Measurements from ENCODE around the gene REX1BD. TPM values are rescaled to one million over a fixed set of nuclear protein-coding genes. Genes with fewer than 3 reads are reported as not detected.
A peak's percentile ranks its signal among the peaks of the same experiment; 100 is the strongest.

REX1BD gene
- total RNA-seq, 1 donor from 2014 or later = 47.4 TPM

DNA sequence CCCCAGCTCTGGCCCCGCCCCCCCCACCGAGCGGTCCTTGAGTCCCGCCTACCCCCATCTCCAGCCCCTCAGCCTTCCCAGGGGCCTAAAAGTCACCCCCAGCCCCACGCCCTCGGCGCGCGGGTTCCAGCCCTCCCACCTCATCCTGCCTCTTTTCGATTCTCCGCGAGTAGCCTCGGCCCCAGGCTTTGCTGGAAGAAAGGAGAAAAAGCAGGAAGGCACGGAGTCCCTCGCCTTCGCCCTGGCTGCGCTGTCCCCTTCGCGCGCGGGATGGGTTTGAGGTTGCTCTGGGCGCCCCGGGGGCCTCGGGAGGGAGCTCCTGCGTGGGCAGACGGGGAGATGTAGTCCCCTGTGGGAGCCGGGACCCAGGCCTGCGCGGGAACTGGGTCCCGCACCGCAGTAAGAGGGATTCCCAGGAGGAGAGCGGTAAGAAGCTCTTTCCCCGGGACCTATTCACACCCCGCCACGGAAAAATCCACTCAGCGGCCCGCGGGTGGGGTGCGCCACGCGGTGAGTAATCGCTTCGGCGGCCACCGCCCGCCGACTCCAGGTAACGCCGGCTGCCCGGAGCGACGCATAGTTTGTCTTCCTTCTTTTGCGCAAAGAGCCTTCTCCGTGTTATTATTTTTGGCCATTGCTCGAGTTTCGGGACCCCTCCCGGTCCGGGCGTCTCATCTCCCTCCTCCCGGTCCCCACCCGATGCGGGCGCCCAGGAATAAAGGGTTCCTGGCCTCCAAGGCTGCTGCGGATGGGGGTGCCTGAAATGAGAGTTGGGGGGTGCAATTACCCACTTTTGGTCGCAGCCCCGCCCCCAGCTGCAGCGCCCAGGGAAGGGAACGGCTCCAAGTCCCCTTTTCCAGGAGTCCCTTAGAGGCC lies 18.9 kb downstream of the REX1BD start:
- H3K4me3 ChIP-seq (ENCODE audit: insufficient read depth, low read depth, low read length) = no peak overlapping the region
- peak overlapping the region; percentile 26 for H2AFZ ChIP-seq (ENCODE audit: low read depth, low read length)
- peaks cover 60% of the 10 kb centered on the region for H3K27me3 ChIP-seq (ENCODE audit: insufficient read depth, low read length)
- no peak overlapping the region for H3K9ac ChIP-seq (ENCODE audit: low read length)
- H3K4me1 ChIP-seq (ENCODE audit: insufficient read depth, low read length) = peaks cover 9% of the 10 kb centered on the region
- H3K4me2 ChIP-seq (ENCODE audit: low read length) = peak overlapping the region; percentile 59
- TF ChIP-seq, protein P1, sequence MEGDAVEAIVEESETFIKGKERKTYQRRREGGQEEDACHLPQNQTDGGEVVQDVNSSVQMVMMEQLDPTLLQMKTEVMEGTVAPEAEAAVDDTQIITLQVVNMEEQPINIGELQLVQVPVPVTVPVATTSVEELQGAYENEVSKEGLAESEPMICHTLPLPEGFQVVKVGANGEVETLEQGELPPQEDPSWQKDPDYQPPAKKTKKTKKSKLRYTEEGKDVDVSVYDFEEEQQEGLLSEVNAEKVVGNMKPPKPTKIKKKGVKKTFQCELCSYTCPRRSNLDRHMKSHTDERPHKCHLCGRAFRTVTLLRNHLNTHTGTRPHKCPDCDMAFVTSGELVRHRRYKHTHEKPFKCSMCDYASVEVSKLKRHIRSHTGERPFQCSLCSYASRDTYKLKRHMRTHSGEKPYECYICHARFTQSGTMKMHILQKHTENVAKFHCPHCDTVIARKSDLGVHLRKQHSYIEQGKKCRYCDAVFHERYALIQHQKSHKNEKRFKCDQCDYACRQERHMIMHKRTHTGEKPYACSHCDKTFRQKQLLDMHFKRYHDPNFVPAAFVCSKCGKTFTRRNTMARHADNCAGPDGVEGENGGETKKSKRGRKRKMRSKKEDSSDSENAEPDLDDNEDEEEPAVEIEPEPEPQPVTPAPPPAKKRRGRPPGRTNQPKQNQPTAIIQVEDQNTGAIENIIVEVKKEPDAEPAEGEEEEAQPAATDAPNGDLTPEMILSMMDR (IDR thresholded peaks at IDR 0.05; ENCODE audit: insufficient read depth, low read depth, low read length) = no peak
- peak; percentile 90 for TF ChIP-seq EZH2 (IDR thresholded peaks at IDR 0.05; ENCODE audit: insufficient read depth, low read length)
- peaks cover 19% of the 10 kb centered on the region for H4K20me1 ChIP-seq (ENCODE audit: insufficient read depth, low read length)
- H3K36me3 ChIP-seq (ENCODE audit: insufficient read depth, low read length) = no peaks in the 10 kb centered on the region
- H3K27me3 Mint-ChIP-seq (ENCODE audit: low read depth, unreplicated experiment) = peaks cover 56% of the 10 kb centered on the region
- DNase-seq (ENCODE audit: low read depth) (no peak), FAIRE-seq (no peak)
- no peaks in the 10 kb centered on the region for H3K79me2 ChIP-seq (ENCODE audit: insufficient read depth, low read length)
- H3K9me3 ChIP-seq (ENCODE audit: insufficient read depth, low read depth, low read length) = no peaks in the 10 kb centered on the region
- no peak overlapping the region for H3K27ac Mint-ChIP-seq (ENCODE audit: unreplicated experiment)
- H3K36me3 Mint-ChIP-seq (ENCODE audit: low read depth, unreplicated experiment) = peaks cover 3% of the 10 kb centered on the region
- H3K4me3 Mint-ChIP-seq (ENCODE audit: unreplicated experiment) = peak overlapping the region; percentile 62
- no peak overlapping the region for H3K27ac ChIP-seq (ENCODE audit: low read depth, low read length)
- H3K9me3 Mint-ChIP-seq (ENCODE audit: unreplicated experiment) = no peaks in the 10 kb centered on the region
- H3K4me1 Mint-ChIP-seq (ENCODE audit: low read depth, unreplicated experiment) = peaks cover 9% of the 10 kb centered on the region

DNA sequence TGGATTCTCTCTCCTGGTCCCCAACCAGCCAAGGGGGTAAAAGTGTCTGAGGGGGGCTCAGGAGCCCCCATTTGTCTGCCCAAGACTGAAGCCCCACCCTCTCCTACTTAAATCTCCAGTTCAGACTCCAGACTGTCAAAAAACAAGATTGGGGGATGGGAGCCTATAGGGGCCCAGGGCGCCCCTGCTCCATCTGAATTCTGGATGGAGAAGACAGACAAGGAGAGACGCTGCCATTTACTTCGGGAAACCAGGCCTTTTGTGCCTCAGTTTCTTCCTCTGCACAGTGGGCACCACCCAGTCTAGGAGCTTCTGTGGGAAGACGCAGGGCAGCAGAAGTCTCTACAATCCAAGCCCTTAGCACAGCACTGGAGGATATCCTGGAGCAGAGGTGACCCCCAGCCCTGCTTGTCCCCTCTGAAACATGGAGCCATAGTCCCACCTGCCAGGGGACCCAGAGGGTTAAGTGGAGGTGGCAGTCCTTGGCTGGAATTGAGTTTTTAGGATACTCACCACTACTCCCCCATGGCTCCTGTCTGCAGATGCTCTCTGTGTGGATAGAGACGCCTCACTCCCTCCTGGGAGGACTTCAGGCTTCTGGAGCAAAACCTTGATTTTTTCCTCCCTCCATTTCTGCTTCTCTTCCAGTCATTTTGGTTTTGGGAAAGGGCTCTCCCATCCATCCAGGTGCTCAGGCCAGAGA lies 19.7 kb downstream of the REX1BD start:
- Mint-ChIP-seq H3K4me3 (ENCODE audit: unreplicated experiment) (no peak overlapping the region), H3K4me1 (ENCODE audit: low read depth, unreplicated experiment) (peaks cover 8% of the 10 kb centered on the region)
- DNase-seq (ENCODE audit: low read depth) = no peak

More for the DNA sequence above, 19.7 kb downstream of the REX1BD start:
- Mint-ChIP-seq H3K9me3 (ENCODE audit: unreplicated experiment) (no peaks in the 10 kb centered on the region), H3K36me3 (ENCODE audit: low read depth, unreplicated experiment) (peaks cover 3% of the 10 kb centered on the region), H3K27ac (ENCODE audit: unreplicated experiment) (no peak overlapping the region), H3K27me3 (ENCODE audit: low read depth, unreplicated experiment) (peaks cover 50% of the 10 kb centered on the region)
- H2AFZ ChIP-seq (ENCODE audit: low read depth, low read length) = no peak overlapping the region
- peaks cover 64% of the 10 kb centered on the region for H3K27me3 ChIP-seq (ENCODE audit: insufficient read depth, low read length)
- no peak overlapping the region for H3K27ac ChIP-seq (ENCODE audit: low read depth, low read length)
- peaks cover 19% of the 10 kb centered on the region for H4K20me1 ChIP-seq (ENCODE audit: insufficient read depth, low read length)
- no peaks in the 10 kb centered on the region for H3K36me3 ChIP-seq (ENCODE audit: insufficient read depth, low read length)
- no peak for FAIRE-seq
- H3K79me2 ChIP-seq (ENCODE audit: insufficient read depth, low read length) = no peaks in the 10 kb centered on the region
- TF ChIP-seq, protein P1 (IDR thresholded peaks at IDR 0.05; ENCODE audit: insufficient read depth, low read depth, low read length) = no peak
- TF ChIP-seq EZH2 (IDR thresholded peaks at IDR 0.05; ENCODE audit: insufficient read depth, low read length) = no peak
- H3K4me2 ChIP-seq (ENCODE audit: low read length) = peak overlapping the region; percentile 59
- H3K4me1 ChIP-seq (ENCODE audit: insufficient read depth, low read length) = peaks cover 9% of the 10 kb centered on the region
- H3K4me3 ChIP-seq (ENCODE audit: insufficient read depth, low read depth, low read length) = no peak overlapping the region
- H3K9me3 ChIP-seq (ENCODE audit: insufficient read depth, low read depth, low read length) = no peaks in the 10 kb centered on the region
- no peak overlapping the region for H3K9ac ChIP-seq (ENCODE audit: low read length)

Data from astrocyte (in vitro differentiated cells and primary cell).